Measurements from ENCODE around the gene FUT7.

The FUT7 gene

DNA sequence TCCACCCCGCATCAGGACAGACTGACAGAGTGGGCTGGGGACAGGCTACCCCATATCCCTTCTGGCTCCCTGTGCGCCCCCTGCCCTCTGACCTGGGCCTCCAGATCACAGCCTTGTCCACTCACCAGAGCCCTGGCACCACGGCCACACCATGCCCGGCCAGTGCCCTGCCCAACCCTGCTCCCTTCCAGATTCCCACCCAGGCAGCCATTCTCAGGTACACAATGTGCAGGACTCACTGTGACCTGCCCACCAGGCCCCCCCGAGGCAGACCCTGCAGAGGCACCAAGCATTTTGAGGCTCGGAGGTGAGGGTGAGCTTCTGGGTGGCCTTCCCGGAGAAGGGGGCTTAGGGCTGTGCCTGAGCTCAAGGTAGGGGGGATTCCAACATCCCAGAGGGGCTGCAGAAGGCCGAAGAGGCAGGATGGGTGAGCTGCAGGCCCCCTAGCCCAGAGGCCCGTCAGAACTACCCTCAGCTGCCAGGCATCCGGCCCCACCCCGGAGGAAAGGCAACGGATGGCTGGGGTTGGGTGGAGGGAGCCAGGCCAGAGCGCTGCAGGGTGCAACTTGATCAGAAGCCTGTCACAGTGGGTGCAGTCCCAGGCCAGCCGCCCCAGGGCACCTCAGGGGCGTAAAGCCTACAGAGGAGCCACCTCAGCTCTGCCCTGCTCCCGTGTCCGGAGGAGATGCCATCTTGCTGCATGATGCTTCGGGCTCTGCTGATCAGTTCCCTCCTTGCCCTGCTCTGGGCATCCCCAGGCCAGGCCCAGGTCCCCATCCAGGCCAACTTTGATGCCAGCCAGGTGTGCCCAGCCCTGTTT, 49.4 kb downstream of the FUT7 start, which contains the start of gene LCNL1:
Gene LCNL1, plus strand, starts transcription at position 762 of the 820 bp plus-strand sequence. CDS start 594 bp downstream, outside the sequence.
- DNase-seq (ENCODE audit: low spot score) = no peak

- DNase-seq (ENCODE audit: low spot score) = no peak
Measured at GRCh38 chr9:136981588-136982231, 50.2 kb downstream of the FUT7 start.

DNA sequence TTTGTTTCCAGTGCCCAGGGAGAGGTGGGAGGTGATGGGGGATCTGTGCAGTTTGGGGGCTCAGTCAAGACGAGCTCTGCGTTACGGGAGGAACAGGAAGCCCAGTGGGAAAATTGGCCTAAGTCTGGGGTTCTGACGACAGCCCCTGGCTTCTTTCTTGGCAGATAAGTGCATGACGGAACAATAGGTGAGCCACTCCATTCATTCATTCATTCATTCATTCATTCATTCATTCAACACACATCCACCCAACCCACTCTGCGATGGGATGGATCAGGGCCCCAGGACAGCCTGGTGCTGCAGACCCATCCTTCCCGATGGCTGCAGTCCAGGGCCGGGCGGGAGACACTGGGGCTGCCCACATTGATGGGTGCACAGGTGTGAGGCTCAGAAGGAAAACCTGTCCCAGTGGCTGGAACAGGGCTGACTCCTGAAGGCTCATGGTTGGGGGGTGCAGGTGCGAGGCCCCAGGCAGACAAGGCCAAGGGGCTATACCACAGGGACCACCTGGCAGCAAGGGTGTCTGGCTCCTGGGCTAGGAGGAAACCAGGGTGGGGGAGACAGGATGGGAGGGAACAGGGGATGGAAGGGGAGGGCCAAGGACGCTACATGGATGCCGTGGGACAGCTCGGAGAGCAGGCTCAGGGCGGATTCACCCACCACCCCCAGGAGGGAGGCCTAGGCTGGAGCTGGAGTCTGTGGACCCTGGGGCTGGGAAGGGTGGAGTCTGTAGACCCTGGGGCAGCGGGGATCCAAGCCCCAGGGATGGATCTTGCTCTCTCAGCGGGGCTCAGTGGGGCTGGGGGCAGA, 51.0 kb downstream of the FUT7 start:
- DNase-seq (ENCODE audit: low spot score) = no peak
